GM12875 (cell line): ENCODE results near the gene SF3A1.

Experiments used
- H3K4me3 ChIP-seq: one replicate; pipeline ENCODE4 v1.5.1; 2011; ENCODE audit warnings: low read depth, low read length, control low read depth
- CTCF ChIP-seq: IDR thresholded peaks from 2 replicates; pipeline ENCODE4 v1.5.1; 2011; ENCODE audit warnings: low read depth, mild to moderate bottlenecking, control low read depth, inconsistent platforms, low read length, moderate library complexity, borderline replicate concordance; ENCODE audit not compliant: insufficient read depth

SF3A1 gene

DNA sequence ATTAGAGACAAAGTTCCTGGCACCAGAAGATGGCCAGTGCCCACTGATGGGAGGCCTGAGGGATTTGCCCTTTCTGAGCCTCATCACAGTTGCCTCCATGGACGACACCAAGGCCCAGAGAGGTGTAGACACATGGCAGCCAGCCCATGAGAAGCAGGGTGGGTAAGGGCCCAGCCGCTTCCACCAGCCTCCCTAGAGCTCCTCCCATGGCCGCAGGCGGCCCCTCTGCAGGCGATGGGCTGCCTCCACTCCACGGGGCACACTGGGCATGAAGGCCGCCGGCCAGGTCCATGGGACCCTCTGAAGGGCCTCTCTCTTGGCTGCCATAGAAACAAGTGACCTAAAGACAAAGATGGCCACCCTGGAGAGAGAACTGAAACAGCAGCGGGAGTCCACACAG lies 14.6 kb upstream of the SF3A1 start:
- TF ChIP-seq CTCF, result no peak

DNA sequence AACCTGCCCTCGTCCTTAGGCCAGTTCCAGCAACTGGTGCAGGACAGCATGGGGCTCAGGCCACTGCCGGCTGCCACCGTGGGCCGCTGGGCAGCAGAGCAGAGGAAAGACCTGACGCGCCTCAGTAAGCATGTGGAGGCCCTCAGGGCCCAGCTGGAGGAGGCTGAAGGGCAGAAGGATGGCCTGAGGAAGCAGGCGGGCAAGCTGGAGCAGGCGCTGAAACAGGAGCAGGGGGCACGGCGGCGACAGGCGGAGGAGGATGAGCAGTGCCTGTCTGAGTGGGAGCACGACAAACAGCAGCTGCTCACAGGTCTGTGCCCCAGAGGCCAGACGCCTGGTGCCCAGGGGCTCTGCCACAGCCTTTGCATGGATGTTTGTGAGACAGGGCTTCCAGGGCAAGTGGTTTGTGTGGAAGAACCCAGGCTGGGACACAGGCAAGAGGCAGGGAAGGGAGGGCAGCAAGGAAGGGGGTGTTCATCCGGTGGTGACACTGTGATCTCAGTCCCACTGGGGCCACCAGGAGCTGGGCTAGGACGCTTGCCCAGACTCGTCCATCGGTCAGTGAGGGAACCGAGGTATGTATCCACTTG lies 14.0 kb upstream of the SF3A1 start:
- H3K4me3 ChIP-seq, result no peak overlapping the region
- no peak for TF ChIP-seq CTCF

More for the DNA sequence above, 14.6 kb upstream of the SF3A1 start:
- no peak overlapping the region for H3K4me3 ChIP-seq

DNA sequence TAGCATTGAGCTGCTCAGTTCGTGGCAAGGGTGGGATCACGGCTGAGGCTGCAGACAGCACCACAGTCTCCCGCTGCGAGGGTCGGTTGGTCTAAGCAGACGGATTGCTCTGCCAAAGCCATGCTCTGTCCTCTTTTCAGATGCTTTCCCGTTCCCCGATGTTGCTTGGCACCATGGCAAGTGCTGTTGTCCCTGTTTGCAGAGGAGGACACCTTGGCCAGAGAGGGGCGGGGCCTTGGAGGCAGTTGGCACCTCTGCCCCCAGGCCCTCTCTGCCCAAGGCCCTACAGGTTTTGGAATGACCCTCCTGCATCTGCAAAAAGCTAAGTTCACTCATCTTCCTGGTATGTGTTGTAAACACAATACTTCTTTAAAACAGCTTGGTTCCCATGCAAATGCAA lies 11.7 kb upstream of the SF3A1 start:
- TF ChIP-seq CTCF, result no peak
- no peak overlapping the region for H3K4me3 ChIP-seq

DNA sequence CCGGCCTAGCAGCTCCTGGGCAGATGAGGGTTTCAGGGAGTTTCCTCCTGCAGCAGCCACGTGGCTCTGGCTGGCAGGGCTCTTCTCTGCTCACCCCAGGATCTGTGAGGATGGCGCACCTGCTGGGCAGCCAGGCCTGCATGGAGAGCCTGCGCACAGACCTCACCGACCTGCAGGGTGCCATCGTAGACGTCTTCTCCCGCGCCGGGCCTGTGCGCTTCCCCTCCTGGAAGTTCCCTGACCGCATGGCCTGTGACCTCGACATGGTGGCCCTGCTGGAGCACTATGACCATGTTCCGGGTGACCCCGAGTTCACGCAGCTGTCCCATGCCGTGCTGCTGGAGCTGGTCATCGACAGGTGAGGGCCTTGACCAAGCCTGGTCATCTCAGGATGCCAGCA lies 9.2 kb upstream of the SF3A1 start:
- no peak overlapping the region for H3K4me3 ChIP-seq
- no peak for TF ChIP-seq CTCF

- no peak overlapping the region for H3K4me3 ChIP-seq
Observed at GRCh38 chr22:30362651-30363281, 6.1 kb upstream of the SF3A1 start.

GRCh38 chr22:30361916-30362650 lies 5.4 kb upstream of the SF3A1 start:
- H3K4me3 ChIP-seq, result no peak overlapping the region
- no peak for TF ChIP-seq CTCF

More at GRCh38 chr22:30362651-30363281, 6.1 kb upstream of the SF3A1 start:
- TF ChIP-seq CTCF, result no peak
